IPS-18c (cell line): Measurements from ENCODE around the gene P4HA1.
"Not testable (repeated sequence)": the region's sequence is repeated elsewhere in the genome, so short reads cannot be mapped to it uniquely, and the experiment has no call there.

Experiments
- H3K4me3 ChIP-seq: 2 replicates; pipeline ENCODE4 v1.7.0; 2013; ENCODE audit warnings: low read depth, mild to moderate bottlenecking, low read length, moderate library complexity; ENCODE audit not compliant: insufficient read depth
- H3K9me3 ChIP-seq: one replicate; pipeline ENCODE4 v1.6.1; 2013; ENCODE audit warnings: mild to moderate bottlenecking, low read length, moderate library complexity; ENCODE audit not compliant: control insufficient read depth, insufficient read depth

The P4HA1 gene

DNA sequence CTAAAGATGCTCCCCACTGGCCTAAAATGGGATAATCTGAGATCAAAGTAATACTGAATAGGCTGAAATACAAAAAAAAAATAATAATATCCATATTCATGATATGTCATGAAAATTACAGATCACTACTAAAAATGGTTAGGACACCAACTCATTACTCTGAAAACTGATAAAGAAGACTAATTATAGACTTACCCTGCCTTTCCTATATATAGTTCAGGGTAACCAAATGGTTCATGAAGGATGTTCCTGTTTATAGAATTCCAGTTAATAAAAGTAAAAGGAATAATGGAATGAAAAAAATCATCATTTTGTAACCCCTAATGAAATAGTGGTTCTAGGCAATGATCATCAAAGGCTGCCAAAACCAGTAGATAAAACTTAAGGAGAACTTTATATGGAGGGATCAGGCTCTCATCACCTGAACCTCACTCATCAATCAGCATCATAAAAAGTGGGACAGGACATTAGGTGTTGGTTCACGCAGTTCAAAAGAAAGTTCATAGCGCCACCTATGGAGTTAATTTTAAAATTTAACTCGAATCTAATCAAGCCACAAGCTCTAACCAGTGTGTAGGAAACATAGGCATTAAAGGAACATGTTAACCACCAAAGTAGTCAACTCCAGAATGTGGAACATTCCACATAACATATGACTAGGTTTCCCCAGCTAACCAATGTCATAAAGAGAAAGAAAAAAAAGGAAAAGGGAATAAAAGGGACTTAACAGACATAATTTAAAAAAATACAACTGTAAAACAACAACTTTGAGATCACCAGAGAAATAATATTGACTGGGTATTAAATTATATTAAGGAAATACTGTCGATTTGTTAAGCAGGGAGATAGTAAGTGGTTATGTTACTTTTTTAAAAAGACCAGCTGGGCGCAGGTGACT is 35.7 kb downstream of the P4HA1 start:
- H3K9me3 ChIP-seq: no peaks in the 10 kb centered on the region

DNA sequence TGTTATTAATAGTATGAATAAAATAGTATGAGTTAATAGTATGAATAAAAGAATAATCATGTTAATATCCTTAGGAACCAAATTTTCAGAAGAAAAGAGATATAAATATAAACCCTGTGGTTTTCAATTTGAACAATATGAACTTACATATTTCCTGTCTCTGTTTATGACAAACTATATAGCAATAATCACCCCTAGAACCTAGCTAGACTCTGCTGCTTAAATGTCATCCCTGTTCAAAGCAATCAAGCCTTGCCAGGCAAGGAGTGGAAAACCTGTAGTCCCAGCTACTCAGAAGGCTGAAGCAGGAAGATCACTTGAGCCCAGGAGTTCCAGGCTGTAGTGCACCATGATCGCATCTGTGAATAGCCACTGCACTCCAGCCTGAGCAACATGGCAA is 36.5 kb downstream of the P4HA1 start:
- Histone ChIP-seq H3K9me3 (no peaks in the 10 kb centered on the region), H3K4me3 (no peak overlapping the region)

More for the DNA sequence above, 35.7 kb downstream of the P4HA1 start:
- H3K4me3 ChIP-seq: no peak overlapping the region

DNA sequence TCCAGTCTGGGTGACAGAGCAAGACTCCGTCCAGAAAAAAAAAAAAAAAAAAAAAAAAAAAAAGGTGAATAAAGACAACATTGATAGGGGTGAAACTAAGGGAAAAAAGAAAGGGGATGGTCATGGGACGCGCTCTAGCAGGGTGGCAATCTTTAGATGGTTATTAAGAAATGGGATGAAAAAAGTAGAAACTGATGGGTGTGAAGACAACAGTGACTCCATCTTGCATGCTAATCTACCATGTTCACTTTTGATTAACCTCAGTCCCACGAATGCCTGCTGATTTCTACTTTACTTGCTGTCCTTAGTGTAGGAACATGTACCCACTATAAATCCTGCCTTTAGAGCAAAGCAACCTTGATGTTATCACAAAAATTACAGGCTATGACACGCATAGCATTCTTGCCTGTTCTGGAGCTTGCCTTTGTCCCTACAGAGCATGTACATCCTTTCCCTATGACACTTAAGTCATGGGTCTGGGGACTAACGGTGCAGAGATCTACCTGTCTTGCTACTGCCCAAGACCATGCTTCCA is 38.5 kb downstream of the P4HA1 start:
- Histone ChIP-seq H3K9me3 (no peaks in the 10 kb centered on the region), H3K4me3 (no peak overlapping the region)

DNA sequence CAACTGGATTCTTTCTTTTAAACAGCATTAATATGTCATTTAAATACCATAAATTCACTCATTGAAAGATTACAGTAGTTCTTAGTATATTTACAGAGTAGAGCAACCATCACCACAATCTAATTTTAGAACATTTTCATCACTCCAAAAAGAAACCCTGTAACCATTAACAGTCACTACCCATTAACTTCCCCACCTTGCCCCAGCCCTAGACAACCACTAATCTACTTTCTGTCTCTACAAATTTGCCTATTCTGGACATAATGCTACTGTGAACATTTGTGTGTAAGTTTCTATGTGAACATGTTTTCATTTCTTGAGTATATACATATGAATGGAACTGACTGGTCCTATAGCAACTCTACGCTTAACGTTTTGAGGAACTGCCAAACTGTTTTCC is 42.4 kb downstream of the P4HA1 start:
- H3K9me3 ChIP-seq: no peaks in the 10 kb centered on the region
- no peak overlapping the region for H3K4me3 ChIP-seq

DNA sequence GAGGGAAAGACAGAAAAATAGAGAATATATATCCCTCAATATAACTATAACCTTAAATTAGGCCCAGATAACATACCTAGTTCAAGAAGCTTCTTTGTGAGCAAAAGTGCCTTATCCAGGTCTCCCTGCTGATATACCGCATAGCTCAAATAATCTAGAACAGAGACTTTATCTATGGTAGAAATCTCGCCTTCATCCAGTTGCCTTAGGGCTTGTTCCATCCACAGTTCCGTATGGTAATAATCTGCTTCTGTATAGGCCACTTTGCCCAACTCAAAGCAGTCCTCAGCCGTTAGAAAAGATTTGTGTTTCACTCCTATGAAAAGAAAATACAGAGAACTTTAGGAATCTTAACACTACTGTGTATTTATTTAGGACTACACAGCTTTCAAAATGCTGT is 43.4 kb downstream of the P4HA1 start:
- H3K4me3 ChIP-seq: no peak overlapping the region
- no peaks in the 10 kb centered on the region for H3K9me3 ChIP-seq

DNA sequence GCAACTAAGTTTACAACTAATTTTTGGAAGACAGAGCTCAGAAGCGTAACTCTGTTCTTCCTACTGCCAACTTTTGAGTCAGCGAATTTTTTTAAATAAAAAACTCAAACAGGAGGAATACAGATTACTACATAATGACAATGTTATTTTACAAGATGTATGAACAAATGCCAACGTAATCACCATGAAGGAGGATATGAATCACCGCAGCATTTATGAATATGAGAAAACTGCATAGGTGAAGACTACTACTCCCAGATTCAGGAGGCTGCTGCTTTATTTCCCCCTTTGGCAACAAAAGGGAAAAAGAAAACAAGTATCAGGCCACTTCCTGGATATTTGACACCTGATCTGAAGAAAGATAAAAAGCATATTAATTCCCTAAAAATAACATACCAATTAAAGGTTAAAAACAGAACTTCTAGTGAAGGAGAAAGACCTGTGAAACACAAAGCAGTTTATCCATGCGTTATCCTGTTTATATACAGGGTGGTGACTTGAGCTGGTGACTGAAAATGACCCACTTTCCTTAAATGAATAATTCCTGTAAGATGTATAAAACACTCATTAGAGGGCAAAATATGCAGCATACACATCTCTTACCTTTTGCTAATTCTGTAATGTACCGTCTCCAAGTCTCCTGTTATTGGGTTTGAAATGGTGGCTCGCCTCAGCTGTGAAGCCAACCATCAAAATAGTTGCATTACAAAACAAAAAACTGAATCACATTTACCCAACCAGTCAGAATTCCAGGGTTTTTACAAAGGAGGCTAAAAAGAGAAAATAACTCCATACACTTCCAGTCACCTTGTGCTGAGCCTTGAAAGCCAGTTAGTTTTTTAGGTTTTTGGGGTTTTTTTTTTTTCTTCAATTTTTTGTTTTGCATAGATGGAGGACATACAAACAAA is 52.0 kb downstream of the P4HA1 start:
- Histone ChIP-seq H3K4me3 (no peak overlapping the region), H3K9me3 (no peaks in the 10 kb centered on the region)

DNA sequence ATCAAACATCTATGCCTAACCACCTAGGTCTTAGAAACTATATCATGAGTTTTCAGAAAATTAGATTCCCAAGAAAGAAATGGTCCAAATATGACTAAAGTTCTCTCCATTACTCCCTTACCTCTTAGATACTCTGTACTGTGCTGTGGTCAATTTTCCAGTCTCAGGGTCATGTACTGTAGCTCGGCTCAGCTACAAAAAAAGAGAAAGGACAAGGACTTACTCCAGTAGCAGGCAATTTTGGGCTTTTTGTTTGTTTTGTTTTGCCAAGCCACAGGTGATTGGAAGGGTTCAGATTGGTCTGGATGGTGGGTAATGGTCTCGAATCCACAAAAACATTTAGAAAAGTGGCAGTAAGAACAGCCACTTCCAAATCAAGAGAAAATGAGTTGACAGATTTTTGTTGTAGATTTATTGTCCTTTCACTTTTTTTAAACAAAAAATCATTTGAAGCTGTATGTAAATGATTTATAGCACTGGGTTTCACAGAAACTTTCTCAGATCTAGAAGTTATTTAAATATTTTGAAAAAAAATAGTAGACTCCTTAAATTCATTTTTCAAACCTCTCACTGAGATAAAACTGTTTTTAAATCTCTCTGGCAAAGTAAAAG is 52.8 kb downstream of the P4HA1 start:
- Histone ChIP-seq H3K4me3 (no peak overlapping the region), H3K9me3 (no peaks in the 10 kb centered on the region)

DNA sequence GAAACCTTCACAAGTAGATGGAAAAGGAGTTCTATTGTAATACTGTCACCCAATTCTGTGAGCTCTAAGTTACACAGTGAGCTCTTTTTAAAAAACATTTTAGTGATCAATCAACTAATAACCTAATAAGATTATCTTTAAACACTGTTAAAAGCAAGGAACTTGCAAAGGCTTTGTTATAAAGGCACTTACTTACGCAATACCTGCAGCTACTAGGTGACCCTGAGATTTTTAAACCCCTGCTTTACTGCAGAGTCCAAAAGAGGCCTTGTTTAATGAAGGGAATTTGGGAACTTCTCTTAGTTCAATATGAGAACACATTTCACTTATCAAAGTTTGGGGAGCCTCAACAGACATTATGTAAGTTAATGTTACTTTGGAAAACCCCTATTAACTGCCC is 53.3 kb downstream of the P4HA1 start:
- H3K4me3 ChIP-seq: no peak overlapping the region
- H3K9me3 ChIP-seq: no peaks in the 10 kb centered on the region

DNA sequence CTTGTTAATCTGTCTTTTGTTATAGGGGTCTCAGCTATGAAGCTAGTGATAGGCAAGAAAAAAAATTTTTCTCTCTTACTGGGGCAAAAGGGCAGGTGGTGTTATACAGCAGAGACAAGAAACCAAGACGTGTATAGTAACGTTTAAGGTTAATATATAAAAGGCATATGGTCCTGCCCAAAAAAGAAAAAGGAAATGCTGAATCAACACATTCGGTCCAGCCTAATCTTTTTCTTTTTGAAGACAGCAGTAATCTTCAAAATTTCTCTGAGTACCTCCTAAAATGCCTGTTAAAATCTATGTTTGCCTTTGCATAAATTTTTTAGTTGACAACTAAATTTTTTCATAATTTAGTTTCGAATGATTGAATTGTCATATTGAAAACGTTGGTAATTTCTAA is 54.5 kb downstream of the P4HA1 start:
- Histone ChIP-seq H3K9me3 (no peaks in the 10 kb centered on the region), H3K4me3 (no peak overlapping the region)

DNA sequence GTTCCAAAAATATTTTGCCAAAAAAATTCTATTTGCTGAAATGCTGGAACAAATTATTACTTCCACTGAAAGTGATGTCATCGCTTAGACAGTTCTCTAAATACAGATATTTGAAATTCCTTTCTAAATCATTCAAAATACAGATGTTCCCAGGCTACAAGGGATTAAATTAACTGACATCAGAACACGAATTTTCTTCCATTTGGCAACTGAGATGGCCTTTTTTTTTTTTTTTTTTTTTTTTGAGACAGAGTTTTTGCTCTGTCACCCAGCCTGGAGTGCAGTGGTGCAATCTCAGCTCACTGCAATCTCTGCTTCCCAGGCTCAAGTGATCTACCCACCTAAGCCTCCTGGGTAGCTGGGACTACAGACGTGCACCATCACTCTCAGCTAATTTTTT is 57.0 kb downstream of the P4HA1 start:
- H3K4me3 ChIP-seq: no peak overlapping the region
- H3K9me3 ChIP-seq: no peaks in the 10 kb centered on the region

DNA sequence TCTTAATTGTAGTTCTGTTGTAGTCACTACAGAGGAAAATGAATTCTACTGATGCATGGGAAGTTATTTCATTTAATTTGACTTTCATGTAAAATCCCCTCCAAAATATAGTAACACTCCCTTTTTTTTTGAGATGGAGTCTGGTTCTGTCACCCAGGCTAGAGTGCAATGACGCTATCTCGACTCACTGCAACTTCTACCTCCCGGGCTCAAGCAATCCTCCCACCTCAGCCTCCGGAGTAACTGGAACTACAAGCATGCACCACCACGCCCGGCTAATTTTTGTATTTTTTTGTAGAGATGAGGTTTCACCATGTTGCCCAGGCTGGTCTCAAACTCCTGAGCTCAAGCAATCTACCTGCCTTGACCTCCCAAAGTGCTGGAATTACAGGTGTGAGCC is 60.4 kb downstream of the P4HA1 start:
- not testable (repeated sequence) for H3K4me3 ChIP-seq, H3K9me3 ChIP-seq

DNA sequence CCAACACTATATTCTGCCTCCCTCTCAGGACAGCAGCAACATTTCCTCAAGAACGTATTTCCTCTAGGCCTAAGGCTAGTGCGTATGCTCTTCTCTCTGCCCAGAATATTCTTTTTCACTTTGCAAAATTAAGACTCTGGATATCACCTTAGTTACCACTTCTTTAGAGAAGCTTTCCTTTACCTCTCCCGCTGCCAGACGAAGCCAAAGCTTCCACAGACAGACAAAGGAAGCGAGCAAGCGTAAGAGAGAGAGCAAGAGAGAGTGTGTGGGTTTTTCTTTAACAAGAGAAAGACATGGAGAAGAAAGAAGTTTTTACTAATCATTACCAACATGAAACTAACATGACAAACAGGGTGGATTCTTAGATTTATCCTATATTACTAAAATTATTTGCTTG is 64.1 kb downstream of the P4HA1 start:
- no peak overlapping the region for H3K4me3 ChIP-seq
- H3K9me3 ChIP-seq: no peaks in the 10 kb centered on the region

DNA sequence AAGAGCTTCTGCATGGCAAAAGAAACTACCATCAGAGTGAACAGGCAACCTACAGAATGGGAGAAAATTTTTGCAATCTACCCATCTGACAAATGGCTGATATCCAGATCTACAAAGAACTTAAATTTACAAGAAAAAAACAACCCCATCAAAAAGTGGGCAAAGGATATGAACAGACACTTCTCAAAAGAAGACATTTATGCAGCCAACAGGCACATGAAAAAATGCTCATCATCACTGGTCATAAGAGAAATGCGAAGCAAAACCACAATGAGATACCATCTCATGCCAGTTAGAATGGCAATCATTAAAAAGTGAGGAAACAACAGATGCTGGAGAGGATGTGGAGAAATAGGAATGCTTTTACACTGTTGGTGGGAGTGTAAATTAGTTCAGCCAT is 70.0 kb downstream of the P4HA1 start:
- H3K9me3 ChIP-seq, H3K4me3 ChIP-seq: not testable (repeated sequence)

DNA sequence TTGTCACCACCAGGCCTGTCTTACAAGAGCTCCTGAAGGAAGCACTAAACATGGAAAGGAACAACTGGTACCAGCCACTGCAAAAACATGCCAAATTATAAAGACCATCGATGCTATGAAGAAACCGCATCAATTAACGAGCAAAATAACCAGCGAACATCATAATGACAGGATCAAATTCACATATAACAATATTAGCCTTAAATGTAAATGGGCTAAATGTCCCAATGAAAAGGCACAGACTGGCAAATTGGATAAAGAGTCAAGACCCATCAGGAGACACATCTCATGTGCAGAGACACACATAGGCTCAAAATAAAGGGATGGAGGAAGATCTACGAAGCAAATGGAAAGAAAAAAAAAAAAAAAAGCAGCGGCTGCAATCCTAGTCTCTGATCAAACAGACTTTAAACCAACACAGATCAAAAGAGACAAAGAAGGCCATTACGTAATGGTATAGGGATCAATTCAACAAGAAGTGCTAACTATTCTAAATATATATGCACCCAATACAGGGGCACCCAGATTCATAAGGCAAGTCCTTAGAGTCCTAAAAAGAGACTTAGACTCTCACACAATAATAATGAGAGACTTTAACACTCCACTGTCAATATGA is 73.1 kb downstream of the P4HA1 start:
- not testable (repeated sequence) for H3K4me3 ChIP-seq, H3K9me3 ChIP-seq

DNA sequence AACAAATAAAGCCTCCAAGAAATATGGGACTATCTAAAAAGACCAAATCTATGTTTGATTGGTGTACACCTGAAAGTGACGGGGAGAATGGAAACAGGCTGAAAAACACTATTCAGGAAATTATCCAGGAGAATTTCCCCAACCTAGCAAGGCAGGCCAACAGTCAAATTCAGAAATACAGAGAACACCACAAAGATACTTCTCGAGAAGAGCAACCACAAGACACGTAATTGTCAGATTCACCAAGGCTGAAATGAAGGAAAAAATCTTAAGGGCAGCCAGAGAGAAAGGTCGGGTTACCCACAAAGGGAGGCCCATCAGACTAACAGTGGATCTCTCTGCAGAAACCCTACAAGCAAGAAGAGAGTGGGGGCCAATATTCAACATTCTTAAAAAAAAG is 73.7 kb downstream of the P4HA1 start:
- H3K9me3 ChIP-seq, H3K4me3 ChIP-seq: not testable (repeated sequence)

DNA sequence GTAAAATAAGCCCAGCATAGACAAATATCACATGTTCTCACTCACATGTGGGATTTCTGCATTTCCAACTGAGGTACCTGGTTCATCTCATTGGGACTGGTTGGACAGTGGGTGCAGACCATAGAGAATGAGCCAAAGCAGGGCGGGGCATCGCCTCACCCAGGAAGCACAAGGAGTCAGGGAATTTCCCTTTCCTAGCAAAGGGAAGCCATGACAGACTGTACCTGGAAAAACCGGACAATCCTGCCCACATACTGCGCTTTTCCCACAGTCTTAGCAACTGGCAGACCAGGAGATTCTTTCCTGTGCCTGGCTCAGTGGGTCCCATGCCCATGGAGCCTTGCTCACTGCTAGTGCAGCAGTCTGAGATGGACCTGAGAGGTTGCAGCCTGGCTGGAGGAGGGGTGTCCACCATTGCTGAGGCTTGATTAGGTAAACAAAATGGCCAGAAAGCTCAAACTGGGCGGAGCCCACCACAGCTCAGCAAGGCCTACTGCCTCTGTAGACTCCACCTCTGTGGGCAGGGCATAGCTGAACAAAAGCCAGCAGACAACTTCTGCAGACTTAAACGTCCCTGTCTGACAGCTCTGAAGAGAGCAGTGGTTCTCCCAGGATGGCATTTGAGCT is 75.0 kb downstream of the P4HA1 start:
- H3K4me3 ChIP-seq: not testable (repeated sequence)

DNA sequence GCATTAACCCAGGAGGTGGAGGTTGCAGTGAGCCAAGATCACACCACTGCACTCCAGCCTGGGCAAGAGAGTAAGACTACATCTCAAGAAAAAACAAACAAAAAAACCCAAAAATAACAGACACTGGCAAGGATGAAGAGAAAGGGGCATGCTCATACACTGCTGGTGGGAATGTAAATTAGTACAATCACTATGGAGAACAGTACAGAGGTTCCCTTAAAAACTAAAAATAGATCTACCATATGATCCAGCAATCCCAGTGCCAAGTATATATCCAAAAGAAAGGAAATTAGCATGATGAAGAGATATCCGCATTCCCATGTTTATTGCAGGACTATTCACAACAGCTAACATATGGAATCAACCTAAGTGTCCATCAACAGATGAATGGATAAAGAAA is 75.6 kb downstream of the P4HA1 start:
- H3K4me3 ChIP-seq: no peak overlapping the region
- H3K9me3 ChIP-seq: peaks cover 3% of the 10 kb centered on the region

More for the DNA sequence above, 75.0 kb downstream of the P4HA1 start:
- not testable (repeated sequence) for H3K9me3 ChIP-seq
